HG03025 (cell line): Measurements from ENCODE around the gene LUZP1.

Experiments
- ATAC-seq: cut with Tn5 transposase; IDR thresholded peaks from one replicate; pipeline ENCODE4 v1.9.1; 2021; ENCODE audit warnings: mild to moderate bottlenecking, moderate library complexity; ENCODE audit not compliant: unreplicated experiment, low FRiP score

The LUZP1 gene

GRCh38 chr1:23156940-23157339 is 11.7 kb downstream of the LUZP1 start:
- ATAC-seq: no peak

GRCh38 chr1:23152966-23153684 is 15.5 kb downstream of the LUZP1 start:
- ATAC-seq: no peak

- ATAC-seq: no peak
Observed at GRCh38 chr1:23150742-23151141, 17.9 kb downstream of the LUZP1 start.

- ATAC-seq: no peak
Observed at GRCh38 chr1:23150125-23150524, 18.5 kb downstream of the LUZP1 start.

- ATAC-seq: no peak
Observed at GRCh38 chr1:23149114-23149513, 19.5 kb downstream of the LUZP1 start.

- no peak for ATAC-seq
Observed at GRCh38 chr1:23148084-23148483, 20.6 kb downstream of the LUZP1 start.

- no peak for ATAC-seq
Observed at GRCh38 chr1:23140940-23141596, 27.6 kb downstream of the LUZP1 start.

GRCh38 chr1:23135268-23135667 is 33.4 kb downstream of the LUZP1 start:
- ATAC-seq: no peak

- ATAC-seq: no peak
Observed at GRCh38 chr1:23134055-23134454, 34.6 kb downstream of the LUZP1 start.

GRCh38 chr1:23133587-23133986 is 35.1 kb downstream of the LUZP1 start:
- ATAC-seq: no peak

- ATAC-seq: no peak
Observed at GRCh38 chr1:23132033-23132432, 36.6 kb downstream of the LUZP1 start.

GRCh38 chr1:23129846-23130245 is 38.8 kb downstream of the LUZP1 start:
- ATAC-seq: no peak

GRCh38 chr1:23126801-23127200 is 41.9 kb downstream of the LUZP1 start:
- no peak for ATAC-seq

- no peak for ATAC-seq
Observed at GRCh38 chr1:23126200-23126599, 42.5 kb downstream of the LUZP1 start.

GRCh38 chr1:23125489-23125888 is 43.2 kb downstream of the LUZP1 start:
- no peak for ATAC-seq

- ATAC-seq: no peak
Observed at GRCh38 chr1:23124259-23125026, 44.2 kb downstream of the LUZP1 start.

GRCh38 chr1:23123528-23123927 is 45.1 kb downstream of the LUZP1 start:
- no peak for ATAC-seq

GRCh38 chr1:23122796-23123195 is 45.9 kb downstream of the LUZP1 start:
- ATAC-seq: no peak

GRCh38 chr1:23122023-23122748 is 46.5 kb downstream of the LUZP1 start:
- ATAC-seq: no peak

- no peak for ATAC-seq
Observed at GRCh38 chr1:23120383-23120782, 48.3 kb downstream of the LUZP1 start.
